ENCODE measurements around the gene RNASE3. TPM values are rescaled to one million over a fixed set of nuclear protein-coding genes. Genes with fewer than 3 reads are reported as not detected.
"Not testable (repeated sequence)": the region's sequence is repeated elsewhere in the genome, so short reads cannot be mapped to it uniquely, and the experiment has no call there.

The RNASE3 gene
- total RNA-seq, 1 donor from 2014 or later = 0.96 TPM

DNA sequence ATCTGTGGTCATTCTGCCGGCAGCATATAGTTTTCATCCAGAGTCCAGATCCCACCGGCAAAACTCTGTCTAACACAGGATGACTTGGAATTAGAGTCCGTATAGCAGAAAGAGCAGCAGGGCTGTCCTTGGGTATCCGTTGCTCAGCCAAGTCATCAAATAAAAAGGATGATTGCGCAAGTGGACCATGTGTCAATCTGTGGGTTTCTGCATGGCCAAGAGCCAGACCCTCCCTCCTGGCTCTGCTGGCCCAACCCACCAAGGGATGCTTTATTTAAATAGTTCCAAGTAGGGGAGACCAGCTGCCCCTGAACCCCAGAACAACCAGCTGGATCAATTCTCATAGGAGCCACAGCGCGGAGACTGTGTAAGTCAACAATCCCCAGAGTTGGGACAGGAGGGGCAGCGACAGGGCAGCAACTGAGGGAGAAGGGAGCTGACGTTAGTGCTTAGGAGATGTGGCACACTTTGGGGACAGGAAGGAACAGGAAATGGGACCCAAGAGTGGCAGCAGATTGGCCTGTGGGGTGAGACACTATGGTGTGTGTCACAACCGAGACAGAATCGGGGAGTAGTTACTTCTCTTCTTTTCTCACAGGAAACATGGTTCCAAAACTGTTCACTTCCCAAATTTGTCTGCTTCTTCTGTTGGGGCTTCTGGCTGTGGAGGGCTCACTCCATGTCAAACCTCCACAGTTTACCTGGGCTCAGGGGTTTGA is 28.0 kb downstream of the RNASE3 start:
- DNase-seq (ENCODE audit: low spot score) = not testable (repeated sequence)

GRCh38 chr14:20923766-20924297 is 32.6 kb downstream of the RNASE3 start:
- DNase-seq (ENCODE audit: low spot score) = not testable (repeated sequence)

- no peak for DNase-seq (ENCODE audit: low spot score)
Measured at GRCh38 chr14:20934148-20934762, 43.1 kb downstream of the RNASE3 start.

DNA sequence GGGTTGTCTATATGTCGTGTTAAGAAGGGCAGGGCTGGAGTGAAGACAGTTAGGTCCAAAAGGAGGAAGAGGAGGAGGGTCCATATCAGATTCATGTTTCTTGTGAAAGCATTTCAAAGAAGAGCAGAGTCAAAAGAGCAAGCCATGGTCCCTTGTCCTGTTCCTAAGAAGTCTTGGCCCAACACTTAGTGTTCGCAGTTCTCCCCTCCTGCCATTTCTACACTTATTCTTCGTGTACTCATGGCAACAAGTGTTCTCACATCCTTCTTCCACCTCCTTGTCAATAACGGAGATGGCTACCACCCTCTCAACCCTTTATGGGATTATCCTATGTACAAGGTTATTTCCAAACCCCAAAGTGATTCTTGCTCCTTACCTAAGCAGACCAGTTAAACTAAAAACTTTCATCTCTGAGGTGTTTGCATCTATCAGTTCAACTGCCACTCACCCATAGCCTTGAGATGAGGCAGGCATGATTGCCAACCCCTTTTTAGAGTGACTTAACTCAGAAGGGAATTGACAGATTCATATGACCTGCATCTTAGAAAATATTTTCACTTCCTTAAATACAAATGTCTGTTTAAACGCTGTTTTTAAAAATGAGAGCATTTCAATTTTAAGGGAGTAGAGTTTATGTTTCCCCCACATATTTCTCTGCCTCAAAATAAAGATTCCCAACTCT is 44.3 kb downstream of the RNASE3 start:
- DNase-seq (ENCODE audit: low spot score) = no peak

Other genes with a start within 250 kb of the RNASE3 start
- 1.4 TPM for gene OR6S1, start 249.7 kb upstream of the RNASE3 start, total RNA-seq (ENCODE audit: insufficient read depth, low replicate concordance)
- gene RNASE4, start 206.8 kb upstream of the RNASE3 start, total RNA-seq (ENCODE audit: insufficient read depth, low replicate concordance) = 96.5 TPM
- gene ANG, start 202.6 kb upstream of the RNASE3 start, total RNA-seq (ENCODE audit: insufficient read depth, low replicate concordance) = 11.8 TPM
- gene EDDM3A, start 145.5 kb upstream of the RNASE3 start, total RNA-seq (ENCODE audit: insufficient read depth, low replicate concordance) = not detected
- 1.9 TPM for gene EDDM3B, start 123.0 kb upstream of the RNASE3 start, total RNA-seq (ENCODE audit: insufficient read depth, low replicate concordance)
- gene RNASE6, start 110.1 kb upstream of the RNASE3 start, total RNA-seq (ENCODE audit: insufficient read depth, low replicate concordance) = 18.3 TPM
- 227 TPM for gene RNASE1, start 88.5 kb upstream of the RNASE3 start, total RNA-seq (ENCODE audit: insufficient read depth, low replicate concordance)
- 1.4 TPM for gene RNASE2, start 64.1 kb downstream of the RNASE3 start, total RNA-seq (ENCODE audit: insufficient read depth, low replicate concordance)
- gene METTL17, start 98.6 kb downstream of the RNASE3 start, total RNA-seq (ENCODE audit: insufficient read depth, low replicate concordance) = 39.7 TPM
- gene SLC39A2, start 107.9 kb downstream of the RNASE3 start, total RNA-seq (ENCODE audit: insufficient read depth, low replicate concordance) = not detected
- 40.2 TPM for gene NDRG2, start 133.7 kb downstream of the RNASE3 start, total RNA-seq (ENCODE audit: insufficient read depth, low replicate concordance)
- not detected for gene TPPP2, start 138.8 kb downstream of the RNASE3 start, total RNA-seq (ENCODE audit: insufficient read depth, low replicate concordance)
- not detected for gene RNASE13, start 143.4 kb downstream of the RNASE3 start, total RNA-seq (ENCODE audit: insufficient read depth, low replicate concordance)
- 4.1 TPM for gene RNASE7, start 151.0 kb downstream of the RNASE3 start, total RNA-seq (ENCODE audit: insufficient read depth, low replicate concordance)
- gene RNASE8, start 166.4 kb downstream of the RNASE3 start, total RNA-seq (ENCODE audit: insufficient read depth, low replicate concordance) = not detected
- 63.8 TPM for gene ARHGEF40, start 178.9 kb downstream of the RNASE3 start, total RNA-seq (ENCODE audit: insufficient read depth, low replicate concordance)
- gene ZNF219, start 207.3 kb downstream of the RNASE3 start, total RNA-seq (ENCODE audit: insufficient read depth, low replicate concordance) = 43.3 TPM
- gene TMEM253, start 209.7 kb downstream of the RNASE3 start, total RNA-seq (ENCODE audit: insufficient read depth, low replicate concordance) = not detected

All from umbilical cord (tissue), 2 donors.